Ascending aorta (tissue), 2 donors: Measurements from ENCODE around the gene RMND5A. TPM values are rescaled to one million over a fixed set of nuclear protein-coding genes. Genes with fewer than 3 reads are reported as not detected.

Source experiments
- DNase-seq, 2 donors: peaks; one replicate each; pipeline ENCODE4 v3.0.0-alpha.2; 2019; ENCODE audit warnings: low spot score in 2 of 2
- H3K27ac ChIP-seq, 2 donors: fragments of 200-600 bp; sonication (generic); one replicate each; pipeline ENCODE4 v1.5.1; 2016 to 2017; ENCODE audit warnings: mild to moderate bottlenecking in 1 of 2
- H3K27me3 ChIP-seq: fragments of 200-600 bp; sonication (generic); one replicate; pipeline ENCODE4 v1.5.1; 2017
- H3K36me3 ChIP-seq, 2 donors: fragments of 200-600 bp; sonication (generic); one replicate each; pipeline ENCODE4 v1.5.1; 2016
- H3K4me1 ChIP-seq, 2 donors: fragments of 200-600 bp; sonication (generic); one replicate each; pipeline ENCODE4 v1.5.1; 2016 to 2017; ENCODE audit warnings: mild to moderate bottlenecking in 1 of 2
- H3K4me3 ChIP-seq, 2 donors: fragments of 200-600 bp; sonication (generic); one replicate each; pipeline ENCODE4 v1.5.1; 2016 to 2017; ENCODE audit warnings: mild to moderate bottlenecking in 1 of 2
- H3K9me3 ChIP-seq, 2 donors: fragments of 200-600 bp; sonication (generic); one replicate each; pipeline ENCODE4 v1.5.1; 2016
- CTCF ChIP-seq, 3 experiments: fragments of 200-600 bp in 2 of 3; fragments of 450-650 bp in 1 of 3; sonication (generic) in 2 of 3; IDR thresholded peaks; one replicate each; pipeline ENCODE4 v1.5.1; 2016 to 2019; ENCODE audit warnings: antibody characterized with exemption in 3 of 3, mild to moderate bottlenecking in 1 of 3, moderate library complexity in 1 of 3
- intact Hi-C: fragments of 100-400 bp; cut with DNase I; formaldehyde crosslinking; loops from one replicate; pipeline ENCODE4 v1.15.1; 2023
- total RNA-seq: library from RNA; depleted of rRNA; stranded (reverse); fragments of >200 nt; gene quantifications from one replicate; pipeline ENCODE4 v1.1.0, GENCODE V29; 2016

The RMND5A gene
- total RNA-seq, 1 donor from 2014 or later, result 17.7 TPM

- no peaks in the 10 kb centered on the region for H3K36me3 ChIP-seq
- no peak for TF ChIP-seq CTCF (IDR thresholded peaks at IDR 0.05)
Measured at GRCh38 chr2:86675104-86675503, 45.0 kb upstream of the RMND5A start.

GRCh38 chr2:86675511-86676015, 44.5 kb upstream of the RMND5A start:
- no peaks in the 10 kb centered on the region for H3K27me3 ChIP-seq
- no peak overlapping the region for H3K4me3 ChIP-seq
- H3K36me3 ChIP-seq, result no peaks in the 10 kb centered on the region
- no peaks in the 10 kb centered on the region for H3K9me3 ChIP-seq
- intact Hi-C loops, result no loop called here
- H3K4me1 ChIP-seq, result peaks cover 0 to 3% of the 10 kb centered on the region in 2 donors
- no peak for DNase-seq
- no peak for TF ChIP-seq CTCF (IDR thresholded peaks at IDR 0.05)
- H3K27ac ChIP-seq, result no peak overlapping the region

More at GRCh38 chr2:86675104-86675503, 45.0 kb upstream of the RMND5A start:
- no peak overlapping the region for H3K27ac ChIP-seq
- H3K9me3 ChIP-seq, result no peaks in the 10 kb centered on the region
- no peak overlapping the region for H3K4me3 ChIP-seq
- intact Hi-C loops, result no loop called here
- peaks cover 0 to 3% of the 10 kb centered on the region in 2 donors for H3K4me1 ChIP-seq
- DNase-seq, result no peak
- H3K27me3 ChIP-seq, result no peaks in the 10 kb centered on the region

- Histone ChIP-seq H3K4me3 (no peak overlapping the region), H3K9me3 (no peaks in the 10 kb centered on the region), H3K36me3 (no peaks in the 10 kb centered on the region), H3K4me1 (no peaks in the 10 kb centered on the region), H3K27ac (no peak overlapping the region), H3K27me3 (no peaks in the 10 kb centered on the region)
- TF ChIP-seq CTCF (IDR thresholded peaks at IDR 0.05), result no peak
- intact Hi-C loops, result no loop called here
- DNase-seq, result no peak
Measured at GRCh38 chr2:86677816-86678215, 42.3 kb upstream of the RMND5A start.

- H3K4me1 ChIP-seq, result no peaks in the 10 kb centered on the region
- no peaks in the 10 kb centered on the region for H3K36me3 ChIP-seq
- TF ChIP-seq CTCF (IDR thresholded peaks at IDR 0.05), result no peak
- H3K4me3 ChIP-seq, result no peak overlapping the region
- H3K9me3 ChIP-seq, result no peaks in the 10 kb centered on the region
- H3K27me3 ChIP-seq, result no peaks in the 10 kb centered on the region
- DNase-seq, result no peak
- intact Hi-C loops, result no loop called here
- H3K27ac ChIP-seq, result no peak overlapping the region
Measured at GRCh38 chr2:86679036-86679435, 41.1 kb upstream of the RMND5A start.

- H3K36me3 ChIP-seq, result no peaks in the 10 kb centered on the region
- intact Hi-C loops, result no loop called here
- no peak overlapping the region for H3K4me3 ChIP-seq
- no peaks in the 10 kb centered on the region for H3K27me3 ChIP-seq
- H3K27ac ChIP-seq, result no peak overlapping the region
- H3K4me1 ChIP-seq, result no peaks in the 10 kb centered on the region
- TF ChIP-seq CTCF (IDR thresholded peaks at IDR 0.05), result no peak
- no peak for DNase-seq
- no peaks in the 10 kb centered on the region for H3K9me3 ChIP-seq
Measured at GRCh38 chr2:86685351-86685750, 34.7 kb upstream of the RMND5A start.

- intact Hi-C loops, result no loop called here
Measured at GRCh38 chr2:86686460-86686859, 33.6 kb upstream of the RMND5A start.

More at GRCh38 chr2:86686460-86686859, 33.6 kb upstream of the RMND5A start:
- no peaks in the 10 kb centered on the region for H3K9me3 ChIP-seq
- TF ChIP-seq CTCF (IDR thresholded peaks at IDR 0.05), result no peak
- no peaks in the 10 kb centered on the region for H3K27me3 ChIP-seq
- no peak for DNase-seq
- H3K27ac ChIP-seq, result no peak overlapping the region
- H3K4me3 ChIP-seq, result no peak overlapping the region
- no peaks in the 10 kb centered on the region for H3K4me1 ChIP-seq
- no peaks in the 10 kb centered on the region for H3K36me3 ChIP-seq
